HEK293 (cell line): ENCODE data around the gene MTCL1.

Source experiments
- CTCF ChIA-PET: fragments of 350-600 bp; formaldehyde crosslinking; extraction: SDS; loops from one replicate; lab custom pipeline; 2021; ENCODE audit warnings: antibody characterized with exemption; lab: Yijun Ruan, JAX
- POLR2A ChIA-PET: fragments of 300-600 bp; formaldehyde crosslinking; extraction: SDS; loops from one replicate; lab custom pipeline; 2020; ENCODE audit warnings: antibody characterized with exemption, inconsistent platforms; lab: Yijun Ruan, JAX
- H3K27ac ChIP-seq: fragments of 200-500 bp; sonication (Bioruptor generic); 2 replicates; pipeline ENCODE4 v1.5.1; 2014; ENCODE audit warnings: low read depth, low read length, control low read depth, inconsistent platforms; ENCODE audit errors: extremely low read depth
- H3K36me3 ChIP-seq, 2 experiments: fragments of 200-500 bp in 1 of 2; sonication (Bioruptor generic) in 1 of 2; 1 replicate in 1 of 2; 2 replicates in 1 of 2; pipeline ENCODE4 v1.5.1; 2014 to 2017; ENCODE audit warnings: inconsistent platforms in 2 of 2, low read length in 2 of 2; ENCODE audit not compliant: control insufficient read depth in 2 of 2, insufficient read depth in 1 of 2
- H3K4me1 ChIP-seq: fragments of 200-500 bp; sonication (Bioruptor generic); 2 replicates; pipeline ENCODE4 v1.5.1; 2014; ENCODE audit warnings: mild to moderate bottlenecking, low read length, inconsistent platforms; ENCODE audit not compliant: control insufficient read depth, insufficient read depth
- H3K4me3 ChIP-seq: 2 replicates; pipeline ENCODE4 v1.5.1; 2011; ENCODE audit warnings: low read depth, mild to moderate bottlenecking, control low read depth, low read length, moderate library complexity
- H3K9me3 ChIP-seq: fragments of 200-500 bp; sonication (Bioruptor generic); 2 replicates; pipeline ENCODE4 v1.5.1; 2014; ENCODE audit warnings: low read depth, low read length, inconsistent platforms; ENCODE audit not compliant: control insufficient read depth, insufficient read depth
- EGR2 ChIP-seq: fragments of 450-650 bp; formaldehyde crosslinking; IDR thresholded peaks from 2 replicates; pipeline ENCODE4 v1.5.1; 2016; ENCODE audit warnings: low read depth, missing biosample characterization, missing genetic modification characterization
- GLIS1 ChIP-seq: fragments of 450-650 bp; formaldehyde crosslinking; IDR thresholded peaks from 2 replicates; pipeline ENCODE4 v1.5.1; 2016; ENCODE audit warnings: missing biosample characterization, missing genetic modification characterization
- HIC1 ChIP-seq: fragments of 450-650 bp; formaldehyde crosslinking; IDR thresholded peaks from 2 replicates; pipeline ENCODE4 v1.5.1; 2016; ENCODE audit warnings: missing biosample characterization, missing genetic modification characterization
- PATZ1 ChIP-seq: fragments of 450-650 bp; formaldehyde crosslinking; IDR thresholded peaks from 2 replicates; pipeline ENCODE4 v1.5.1; 2016; ENCODE audit warnings: missing biosample characterization, missing genetic modification characterization
- PRDM10 ChIP-seq: fragments of 450-650 bp; formaldehyde crosslinking; IDR thresholded peaks from 2 replicates; pipeline ENCODE4 v1.5.1; 2016; ENCODE audit warnings: missing biosample characterization, missing genetic modification characterization
- YY2 ChIP-seq: fragments of 450-650 bp; formaldehyde crosslinking; IDR thresholded peaks from 2 replicates; pipeline ENCODE4 v1.5.1; 2016; ENCODE audit warnings: missing biosample characterization, missing genetic modification characterization
- ZBTB1 ChIP-seq: fragments of 450-650 bp; formaldehyde crosslinking; IDR thresholded peaks from 2 replicates; pipeline ENCODE4 v1.5.1; 2016; ENCODE audit warnings: missing biosample characterization, missing genetic modification characterization
- ZIC2 ChIP-seq: fragments of 450-650 bp; formaldehyde crosslinking; IDR thresholded peaks from 2 replicates; pipeline ENCODE4 v1.5.1; 2016; ENCODE audit warnings: missing biosample characterization, missing genetic modification characterization
- ZNF121 ChIP-seq: fragments of 450-650 bp; formaldehyde crosslinking; IDR thresholded peaks from 2 replicates; pipeline ENCODE4 v1.5.1; 2016; ENCODE audit warnings: missing biosample characterization, missing genetic modification characterization
- ZNF18 ChIP-seq: fragments of 450-650 bp; formaldehyde crosslinking; IDR thresholded peaks from 2 replicates; pipeline ENCODE4 v1.5.1; 2016; ENCODE audit warnings: missing biosample characterization, missing genetic modification characterization
- ZNF292 ChIP-seq: fragments of 450-650 bp; formaldehyde crosslinking; IDR thresholded peaks from 2 replicates; pipeline ENCODE4 v1.5.1; 2016; ENCODE audit warnings: low read depth, missing biosample characterization, missing genetic modification characterization, borderline replicate concordance
- ZNF302 ChIP-seq: fragments of 450-650 bp; formaldehyde crosslinking; IDR thresholded peaks from 2 replicates; pipeline ENCODE4 v1.5.1; 2016; ENCODE audit warnings: missing biosample characterization, missing genetic modification characterization, low read depth
- ZNF350 ChIP-seq: fragments of 450-650 bp; formaldehyde crosslinking; IDR thresholded peaks from 2 replicates; pipeline ENCODE4 v1.5.0; 2017; ENCODE audit warnings: missing biosample characterization, mild to moderate bottlenecking, missing genetic modification characterization
- ZNF416 ChIP-seq: fragments of 450-650 bp; formaldehyde crosslinking; IDR thresholded peaks from 2 replicates; pipeline ENCODE4 v1.5.1; 2016; ENCODE audit warnings: missing biosample characterization, missing genetic modification characterization
- ZNF48 ChIP-seq: fragments of 450-650 bp; formaldehyde crosslinking; IDR thresholded peaks from 2 replicates; pipeline ENCODE4 v1.5.1; 2016; ENCODE audit warnings: missing biosample characterization, missing genetic modification characterization
- ZNF548 ChIP-seq: fragments of 450-650 bp; formaldehyde crosslinking; IDR thresholded peaks from 2 replicates; pipeline ENCODE4 v1.5.1; 2016; ENCODE audit warnings: missing biosample characterization, missing genetic modification characterization
- ZNF561 ChIP-seq: fragments of 450-650 bp; IDR thresholded peaks from 2 replicates; pipeline ENCODE4 v1.5.1; 2018; ENCODE audit warnings: missing biosample characterization, missing genetic modification characterization, borderline replicate concordance
- ZNF660 ChIP-seq: fragments of 450-650 bp; IDR thresholded peaks from 2 replicates; pipeline ENCODE4 v1.5.1; 2018; ENCODE audit warnings: missing biosample characterization, mild to moderate bottlenecking, missing genetic modification characterization
- ZNF664 ChIP-seq: fragments of 450-650 bp; formaldehyde crosslinking; IDR thresholded peaks from 2 replicates; pipeline ENCODE4 v1.5.1; 2016; ENCODE audit warnings: missing biosample characterization, missing genetic modification characterization
- ZNF707 ChIP-seq: fragments of 450-650 bp; formaldehyde crosslinking; IDR thresholded peaks from 2 replicates; pipeline ENCODE4 v1.5.1; 2016; ENCODE audit warnings: missing biosample characterization, missing genetic modification characterization
- TF ChIP-seq, protein P1 (sequence below): fragments of 450-650 bp; IDR thresholded peaks from 2 replicates; pipeline ENCODE4 v1.5.1; 2018; ENCODE audit warnings: missing biosample characterization, mild to moderate bottlenecking, missing genetic modification characterization

The MTCL1 gene

GRCh38 chr18:8787794-8788193 lies 82.4 kb downstream of the MTCL1 start:
- ChIA-PET POLR2A (no interaction called here), CTCF (interaction anchor here (0.6 to 0.7 kb wide), 2 partner anchors 26 to 96 kb away, joined by 3 to 5 read pairs; no protein-coding TSS in a partner anchor)
- peaks cover 0 to 29% of the 10 kb centered on the region in 2 experiments; a peak in 1 of 3 replicates for H3K36me3 ChIP-seq
- H3K9me3 ChIP-seq: no peaks in the 10 kb centered on the region
- H3K27ac ChIP-seq: no peak overlapping the region
- no peaks in the 10 kb centered on the region for H3K4me1 ChIP-seq
- no peak overlapping the region for H3K4me3 ChIP-seq
- no peak for TF ChIP-seq ZNF350

DNA sequence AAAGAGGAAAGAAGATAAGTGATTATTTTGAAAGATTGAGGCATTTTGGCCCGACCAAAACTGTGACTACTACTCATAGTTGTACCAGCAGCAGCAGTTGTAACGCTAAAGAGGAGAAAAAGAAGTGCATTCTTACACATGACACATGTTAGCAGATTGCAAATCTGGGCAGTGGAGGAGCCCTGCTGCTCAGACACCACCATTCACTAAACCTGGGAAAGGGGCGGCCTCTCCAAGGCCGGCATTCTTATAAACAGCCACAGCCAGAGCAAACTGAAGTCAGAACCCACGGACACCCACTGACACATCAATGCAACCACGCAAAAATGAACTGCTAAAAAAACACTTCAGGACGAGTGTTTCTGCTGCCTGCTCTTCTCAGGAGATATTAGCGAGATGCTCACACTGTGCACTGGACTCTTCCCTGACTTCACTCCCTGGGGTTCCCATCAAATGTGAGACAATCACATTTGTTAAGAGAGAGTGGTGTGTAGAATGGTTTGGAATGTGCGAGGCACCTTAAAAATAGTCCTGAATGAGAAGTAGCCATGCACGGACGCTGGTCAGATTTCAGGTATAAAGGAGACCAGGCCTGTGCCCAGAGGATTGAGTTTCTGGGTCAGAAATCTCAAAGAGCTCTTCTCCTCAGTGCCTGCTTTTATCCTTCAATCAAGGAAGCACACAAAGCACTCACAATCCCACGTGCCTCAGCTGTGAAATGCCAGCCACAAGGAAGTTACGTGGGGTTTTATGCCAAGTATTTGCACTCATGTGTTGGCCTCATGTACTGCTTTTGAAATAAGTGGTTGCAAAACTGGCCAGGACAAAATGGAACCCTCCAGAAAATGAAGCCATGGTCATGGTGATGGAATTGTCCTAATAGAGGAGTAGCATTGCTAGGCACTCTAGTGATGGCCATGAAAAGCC lies 83.4 kb downstream of the MTCL1 start:
- Histone ChIP-seq H3K4me1 (no peaks in the 10 kb centered on the region), H3K36me3 (peaks cover 0 to 29% of the 10 kb centered on the region in 2 experiments; a peak in 1 of 3 replicates), H3K27ac (no peak overlapping the region), H3K4me3 (no peak overlapping the region), H3K9me3 (no peaks in the 10 kb centered on the region)
- CTCF ChIA-PET: interaction anchor here (0.7 to 1.1 kb wide), 2 partner anchors 13 to 27 kb away, joined by 3 to 4 read pairs; no protein-coding TSS in a partner anchor
- TF ChIP-seq PATZ1: no peak
- no peak for TF ChIP-seq ZNF121 (tag by site-specific recombination)
- no peak for TF ChIP-seq ZNF660
- TF ChIP-seq YY2: no peak
- no peak for TF ChIP-seq ZNF561
- no peak for TF ChIP-seq PRDM10
- TF ChIP-seq ZNF18 (tag by site-specific recombination): no peak
- TF ChIP-seq ZNF707 (tag by site-specific recombination): no peak
- TF ChIP-seq EGR2 (tag by site-specific recombination): no peak
- no peak for TF ChIP-seq GLIS1 (tag by site-specific recombination)
- TF ChIP-seq ZBTB1 (tag by site-specific recombination): no peak
- TF ChIP-seq ZIC2 (tag by site-specific recombination): no peak
- TF ChIP-seq, protein P1, sequence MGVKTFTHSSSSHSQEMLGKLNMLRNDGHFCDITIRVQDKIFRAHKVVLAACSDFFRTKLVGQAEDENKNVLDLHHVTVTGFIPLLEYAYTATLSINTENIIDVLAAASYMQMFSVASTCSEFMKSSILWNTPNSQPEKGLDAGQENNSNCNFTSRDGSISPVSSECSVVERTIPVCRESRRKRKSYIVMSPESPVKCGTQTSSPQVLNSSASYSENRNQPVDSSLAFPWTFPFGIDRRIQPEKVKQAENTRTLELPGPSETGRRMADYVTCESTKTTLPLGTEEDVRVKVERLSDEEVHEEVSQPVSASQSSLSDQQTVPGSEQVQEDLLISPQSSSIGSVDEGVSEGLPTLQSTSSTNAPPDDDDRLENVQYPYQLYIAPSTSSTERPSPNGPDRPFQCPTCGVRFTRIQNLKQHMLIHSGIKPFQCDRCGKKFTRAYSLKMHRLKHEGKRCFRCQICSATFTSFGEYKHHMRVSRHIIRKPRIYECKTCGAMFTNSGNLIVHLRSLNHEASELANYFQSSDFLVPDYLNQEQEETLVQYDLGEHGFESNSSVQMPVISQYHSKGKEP: no peak
- TF ChIP-seq ZNF292 (tag by site-specific recombination): no peak
- TF ChIP-seq ZNF664: no peak
- TF ChIP-seq ZNF548 (tag by site-specific recombination): no peak
- no peak for TF ChIP-seq ZNF48
- no peak for TF ChIP-seq ZNF302 (tag by site-specific recombination)
- no peak for TF ChIP-seq ZNF416
- no peak for TF ChIP-seq HIC1 (tag by site-specific recombination)
- POLR2A ChIA-PET: no interaction called here
